ENCODE data around the gene AIG1.
A peak's percentile ranks its signal among the peaks of the same experiment; 100 is the strongest.

Gene AIG1

GRCh38 chr6:143055213-143055612, 5.5 kb upstream of the AIG1 start:
- no peaks in the 10 kb centered on the region for H3K9me3 ChIP-seq (ENCODE audit: insufficient read depth, low read length, severe bottlenecking)
- H2AFZ ChIP-seq (ENCODE audit: low read depth, low read length) = no peak overlapping the region
- no peak overlapping the region for H3K9ac ChIP-seq (ENCODE audit: low read depth, low read length)
- no peak overlapping the region for H3K27ac ChIP-seq (ENCODE audit: low read length)
- DNase-seq (no peak), ATAC-seq (ENCODE audit: insufficient read depth, low read depth) (no peak)
- no peaks in the 10 kb centered on the region for H4K20me1 ChIP-seq (ENCODE audit: insufficient read depth, low read length)
- no peaks in the 10 kb centered on the region for H3K27me3 ChIP-seq (ENCODE audit: insufficient read depth, low read length, poor library complexity)
- no peak for TF ChIP-seq EZH2 (IDR thresholded peaks at IDR 0.05; ENCODE audit: borderline replicate concordance, low read depth, low read length, severe bottlenecking)
- TF ChIP-seq, protein P1, sequence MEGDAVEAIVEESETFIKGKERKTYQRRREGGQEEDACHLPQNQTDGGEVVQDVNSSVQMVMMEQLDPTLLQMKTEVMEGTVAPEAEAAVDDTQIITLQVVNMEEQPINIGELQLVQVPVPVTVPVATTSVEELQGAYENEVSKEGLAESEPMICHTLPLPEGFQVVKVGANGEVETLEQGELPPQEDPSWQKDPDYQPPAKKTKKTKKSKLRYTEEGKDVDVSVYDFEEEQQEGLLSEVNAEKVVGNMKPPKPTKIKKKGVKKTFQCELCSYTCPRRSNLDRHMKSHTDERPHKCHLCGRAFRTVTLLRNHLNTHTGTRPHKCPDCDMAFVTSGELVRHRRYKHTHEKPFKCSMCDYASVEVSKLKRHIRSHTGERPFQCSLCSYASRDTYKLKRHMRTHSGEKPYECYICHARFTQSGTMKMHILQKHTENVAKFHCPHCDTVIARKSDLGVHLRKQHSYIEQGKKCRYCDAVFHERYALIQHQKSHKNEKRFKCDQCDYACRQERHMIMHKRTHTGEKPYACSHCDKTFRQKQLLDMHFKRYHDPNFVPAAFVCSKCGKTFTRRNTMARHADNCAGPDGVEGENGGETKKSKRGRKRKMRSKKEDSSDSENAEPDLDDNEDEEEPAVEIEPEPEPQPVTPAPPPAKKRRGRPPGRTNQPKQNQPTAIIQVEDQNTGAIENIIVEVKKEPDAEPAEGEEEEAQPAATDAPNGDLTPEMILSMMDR (IDR thresholded peaks at IDR 0.05; ENCODE audit: borderline replicate concordance, extremely low read depth, low read length, poor library complexity, severe bottlenecking) = no peak
- no peaks in the 10 kb centered on the region for H3K36me3 ChIP-seq (ENCODE audit: insufficient read depth, low read length)
- H3K79me2 ChIP-seq (ENCODE audit: insufficient read depth, low read length) = no peaks in the 10 kb centered on the region
- peaks cover 15% of the 10 kb centered on the region for H3K4me1 ChIP-seq (ENCODE audit: insufficient read depth, low read length)
- no peak overlapping the region for H3K4me3 ChIP-seq (ENCODE audit: low read depth in 1 of 2, low read length in 2 of 2)
- H3K4me2 ChIP-seq (ENCODE audit: insufficient read depth, low read length) = no peak overlapping the region

- ATAC-seq (ENCODE audit: insufficient read depth, low read depth) (no peak), DNase-seq (no peak)
- Histone ChIP-seq H3K9me3 (ENCODE audit: insufficient read depth, low read length, severe bottlenecking) (no peaks in the 10 kb centered on the region), H3K9ac (ENCODE audit: low read depth, low read length) (no peak overlapping the region), H3K27me3 (ENCODE audit: insufficient read depth, low read length, poor library complexity) (no peaks in the 10 kb centered on the region), H3K27ac (ENCODE audit: low read length) (no peak overlapping the region), H3K36me3 (ENCODE audit: insufficient read depth, low read length) (no peaks in the 10 kb centered on the region), H3K4me1 (ENCODE audit: insufficient read depth, low read length) (peaks cover 18% of the 10 kb centered on the region), H2AFZ (ENCODE audit: low read depth, low read length) (no peak overlapping the region), H4K20me1 (ENCODE audit: insufficient read depth, low read length) (no peaks in the 10 kb centered on the region), H3K4me3 (ENCODE audit: low read depth in 1 of 2, low read length in 2 of 2) (no peak overlapping the region), H3K4me2 (ENCODE audit: insufficient read depth, low read length) (no peak overlapping the region), H3K79me2 (ENCODE audit: insufficient read depth, low read length) (no peaks in the 10 kb centered on the region)
- TF ChIP-seq, protein P1 (IDR thresholded peaks at IDR 0.05; ENCODE audit: borderline replicate concordance, extremely low read depth, low read length, poor library complexity, severe bottlenecking) = no peak
- TF ChIP-seq EZH2 (IDR thresholded peaks at IDR 0.05; ENCODE audit: borderline replicate concordance, low read depth, low read length, severe bottlenecking) = no peak
Observed at GRCh38 chr6:143055891-143056290, 4.8 kb upstream of the AIG1 start.

GRCh38 chr6:143058987-143059386, 1.7 kb upstream of the AIG1 start:
- H3K9ac ChIP-seq (ENCODE audit: low read depth, low read length) = no peak overlapping the region
- no peak overlapping the region for H3K4me3 ChIP-seq (ENCODE audit: low read depth in 1 of 2, low read length in 2 of 2)
- DNase-seq = no peak

More at GRCh38 chr6:143058987-143059386, 1.7 kb upstream of the AIG1 start:
- Histone ChIP-seq H3K4me2 (ENCODE audit: insufficient read depth, low read length) (peak overlapping the region; percentile 96), H4K20me1 (ENCODE audit: insufficient read depth, low read length) (no peaks in the 10 kb centered on the region), H2AFZ (ENCODE audit: low read depth, low read length) (0 out of 2 replicates have a peak overlapping the region, but pooled peaks have one; percentile 17), H3K79me2 (ENCODE audit: insufficient read depth, low read length) (no peaks in the 10 kb centered on the region), H3K27me3 (ENCODE audit: insufficient read depth, low read length, poor library complexity) (no peaks in the 10 kb centered on the region), H3K27ac (ENCODE audit: low read length) (no peak overlapping the region), H3K9me3 (ENCODE audit: insufficient read depth, low read length, severe bottlenecking) (no peaks in the 10 kb centered on the region), H3K4me1 (ENCODE audit: insufficient read depth, low read length) (peaks cover 32% of the 10 kb centered on the region), H3K36me3 (ENCODE audit: insufficient read depth, low read length) (no peaks in the 10 kb centered on the region)
- TF ChIP-seq, protein P1 (IDR thresholded peaks at IDR 0.05; ENCODE audit: borderline replicate concordance, extremely low read depth, low read length, poor library complexity, severe bottlenecking) = no peak
- TF ChIP-seq EZH2 (IDR thresholded peaks at IDR 0.05; ENCODE audit: borderline replicate concordance, low read depth, low read length, severe bottlenecking) = no peak
- no peak for ATAC-seq (ENCODE audit: insufficient read depth, low read depth)
